Adrenal gland (tissue), 5 donors: ENCODE results near the gene FHIT.

Experiments
- CTCF ChIP-seq, 6 experiments: fragments of 450-650 bp in 4 of 6; fragments of 200-600 bp in 2 of 6; sonication (generic) in 1 of 6; IDR thresholded peaks; 1 replicate in 5 of 6; 2 replicates in 1 of 6; pipeline versions ENCODE4 v1.5.1 to v1.8.0; 2016 to 2021; ENCODE audit warnings: antibody characterized with exemption in 6 of 6, mild to moderate bottlenecking in 2 of 6, moderate library complexity in 1 of 6
- POLR2A ChIP-seq, 2 donors: fragments of 450-650 bp; IDR thresholded peaks; one replicate each; pipeline ENCODE4 v1.6.1; 2017; ENCODE audit warnings: antibody characterized with exemption in 2 of 2, mild to moderate bottlenecking in 2 of 2, moderate library complexity in 1 of 2
- donor health status: DM: no; HTN: no; CAD: no.

- TF ChIP-seq CTCF (IDR thresholded peaks at IDR 0.05) (no peak), POLR2A (IDR thresholded peaks at IDR 0.05) (no peak)
Measured at GRCh38 chr3:59709702-59710553, 1541.3 kb downstream of the FHIT start.
